NOMO-1 (cell line): ENCODE data around the gene GALNT2.

Experiments used
- DNase-seq, 2 experiments: peaks; one replicate each; lab custom pipeline; 2025; ENCODE audit not compliant: unreplicated experiment in 2 of 2; lab: John Stamatoyannopoulos, UW

The GALNT2 gene

DNA sequence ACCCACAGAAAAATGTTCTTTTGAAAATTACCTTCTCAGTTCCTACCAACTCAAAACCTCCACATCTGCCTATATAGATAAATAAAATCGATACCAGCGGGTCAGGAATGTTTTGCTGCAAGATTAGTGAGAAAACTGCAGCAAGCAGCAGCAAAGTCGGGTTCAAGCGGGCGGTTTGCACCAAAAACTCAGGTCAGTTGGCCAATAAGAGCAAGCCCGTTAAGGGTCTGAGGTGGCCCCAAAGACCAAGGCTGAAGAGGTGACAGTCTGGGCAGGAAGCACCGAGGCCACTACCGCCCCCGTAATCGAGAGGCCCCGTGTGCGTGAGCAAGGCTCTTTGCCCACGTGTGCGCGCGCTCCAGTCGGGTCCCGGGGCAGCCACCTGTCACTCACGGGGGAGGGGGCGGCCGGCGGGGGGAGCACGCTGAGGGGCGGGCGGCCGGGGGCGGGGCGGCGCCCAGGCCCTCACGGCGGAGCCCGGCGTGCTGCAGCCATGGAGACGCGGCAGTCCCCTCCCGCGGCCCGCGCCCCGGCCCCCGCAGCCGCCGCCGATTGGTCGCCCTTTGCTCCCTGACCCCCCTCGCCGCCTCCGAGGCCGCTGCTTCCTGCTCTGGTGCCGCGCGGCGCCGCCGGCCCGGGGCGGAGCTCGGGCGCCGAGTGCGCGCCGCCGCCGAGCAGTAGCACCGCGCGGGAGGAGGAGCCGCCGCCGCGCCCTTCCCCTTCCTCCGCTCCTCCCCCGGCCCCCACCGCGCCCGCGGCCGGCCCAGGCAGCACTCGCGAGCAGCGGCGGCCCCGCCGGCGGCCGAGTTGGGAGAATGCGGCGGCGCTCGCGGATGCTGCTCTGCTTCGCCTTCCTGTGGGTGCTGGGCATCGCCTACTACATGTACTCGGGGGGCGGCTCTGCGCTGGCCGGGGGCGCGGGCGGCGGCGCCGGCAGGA lies at the start of gene GALNT2:
Gene GALNT2, plus strand, starts transcription at position 773 of the 939 bp plus-strand sequence. Its CDS starts 43 bp downstream, at position 816.
- peak; percentile 87 to 93 for DNase-seq

DNA sequence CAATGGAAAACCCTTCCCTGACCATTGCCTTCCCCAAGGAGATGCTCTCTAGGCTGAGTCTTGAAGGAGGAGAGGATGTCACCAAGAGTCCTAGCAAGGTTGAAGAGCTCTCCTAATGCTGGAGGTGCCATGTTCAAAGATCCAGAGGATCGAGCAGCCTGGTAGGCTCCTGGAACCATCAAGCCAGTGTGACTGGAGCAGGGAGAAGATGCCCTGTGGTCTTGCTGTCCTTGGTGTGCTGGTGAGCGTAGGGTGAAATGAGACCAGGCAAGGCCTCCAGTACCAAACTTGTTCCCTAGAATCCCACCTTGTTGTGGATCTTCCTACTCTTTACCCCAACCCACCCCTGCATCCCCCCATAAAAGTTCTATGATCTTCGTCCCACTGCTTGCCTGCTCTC lies 46.6 kb upstream of the GALNT2 start:
- DNase-seq: no peak

DNA sequence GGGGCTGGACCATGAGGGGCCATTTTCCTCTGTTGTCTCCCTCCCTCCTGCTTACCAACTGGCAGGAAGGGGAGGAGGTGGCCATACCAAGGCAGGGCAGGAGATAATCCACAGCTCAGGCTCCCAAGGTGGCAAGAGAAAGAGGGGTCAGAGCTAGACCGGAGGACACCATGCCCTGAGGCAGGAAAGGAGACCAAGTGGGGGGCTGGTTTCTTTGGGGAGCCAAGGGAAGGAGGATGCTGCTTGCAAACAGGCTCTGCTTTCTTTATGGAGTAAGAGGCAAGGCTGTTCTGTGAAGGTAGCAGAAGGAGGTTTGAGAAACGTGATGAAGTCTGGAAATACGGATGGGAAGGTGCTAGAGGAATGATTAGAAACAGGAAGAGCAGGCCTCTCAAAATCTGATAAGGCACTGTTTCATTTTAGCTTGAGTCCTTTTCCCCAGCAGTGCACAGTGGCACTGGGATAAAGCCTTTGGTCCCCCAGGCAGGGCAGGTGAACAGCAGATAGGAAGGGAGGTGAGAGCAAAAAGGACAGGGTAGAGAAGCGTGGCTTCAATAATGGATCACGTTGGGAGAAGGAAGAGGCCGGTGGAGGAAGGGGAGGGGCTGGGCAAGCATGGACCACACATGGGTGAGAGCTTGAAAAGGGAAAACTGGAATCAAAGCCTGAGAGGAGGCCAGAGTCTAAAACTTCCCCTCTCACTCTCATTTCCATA lies 44.2 kb upstream of the GALNT2 start:
- DNase-seq: no peak

DNA sequence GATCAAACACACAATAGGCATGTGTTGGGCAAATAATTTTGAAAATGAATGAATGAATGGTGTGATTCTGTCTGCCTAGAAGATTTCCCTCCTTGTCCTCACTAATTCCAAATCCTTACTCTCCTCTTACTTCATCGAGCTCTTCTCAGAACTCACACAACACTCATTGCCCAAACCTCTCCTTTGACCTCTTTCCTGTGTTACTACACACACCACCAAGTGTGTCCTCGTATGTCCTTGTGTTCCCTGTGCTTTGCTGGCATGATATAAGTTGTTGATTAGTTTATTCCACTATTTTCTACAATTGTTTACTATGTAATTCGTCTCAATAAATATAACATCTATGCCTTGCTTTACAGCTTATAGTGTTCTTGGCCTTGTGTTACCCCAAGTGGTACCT lies 41.4 kb upstream of the GALNT2 start:
- no peak for DNase-seq

DNA sequence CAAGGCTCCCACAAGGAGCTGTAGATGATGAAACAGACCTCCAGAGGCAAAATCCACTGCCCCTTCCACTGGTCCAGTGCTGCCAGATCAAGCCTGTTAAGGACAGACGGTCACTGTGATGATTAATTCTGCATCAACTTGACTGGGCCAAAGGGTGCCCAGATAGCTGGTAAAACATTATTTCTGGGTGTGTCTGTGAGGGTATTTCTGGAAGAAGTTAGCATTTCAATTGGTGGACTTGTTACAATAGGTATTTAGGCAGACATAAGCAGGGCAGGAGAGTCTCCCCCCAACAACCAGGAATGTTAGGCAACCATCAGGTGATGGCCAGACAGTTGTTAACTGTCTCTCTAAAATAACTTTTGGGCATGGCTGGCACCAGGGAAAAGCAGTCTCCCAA lies 40.9 kb upstream of the GALNT2 start:
- no peak for DNase-seq

DNA sequence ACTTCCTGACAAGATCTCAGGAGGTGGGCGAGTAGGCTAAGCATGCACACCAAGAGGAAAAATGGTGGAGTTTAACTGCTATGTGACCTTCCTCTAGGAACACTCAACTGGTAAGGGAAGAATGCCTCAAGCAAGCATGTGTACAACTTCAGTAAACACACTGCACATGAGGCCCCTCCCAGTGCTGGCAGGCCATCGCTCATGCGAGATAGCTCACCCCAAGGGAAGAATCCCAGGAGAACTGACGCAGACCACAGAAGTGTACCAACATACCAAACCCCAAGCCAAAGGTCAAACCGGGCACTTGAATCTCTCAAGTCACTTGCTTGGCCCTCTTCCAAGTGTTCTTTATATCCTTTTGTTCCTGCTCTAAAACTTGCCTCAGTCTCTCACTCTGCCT lies 40.5 kb upstream of the GALNT2 start:
- no peak for DNase-seq

DNA sequence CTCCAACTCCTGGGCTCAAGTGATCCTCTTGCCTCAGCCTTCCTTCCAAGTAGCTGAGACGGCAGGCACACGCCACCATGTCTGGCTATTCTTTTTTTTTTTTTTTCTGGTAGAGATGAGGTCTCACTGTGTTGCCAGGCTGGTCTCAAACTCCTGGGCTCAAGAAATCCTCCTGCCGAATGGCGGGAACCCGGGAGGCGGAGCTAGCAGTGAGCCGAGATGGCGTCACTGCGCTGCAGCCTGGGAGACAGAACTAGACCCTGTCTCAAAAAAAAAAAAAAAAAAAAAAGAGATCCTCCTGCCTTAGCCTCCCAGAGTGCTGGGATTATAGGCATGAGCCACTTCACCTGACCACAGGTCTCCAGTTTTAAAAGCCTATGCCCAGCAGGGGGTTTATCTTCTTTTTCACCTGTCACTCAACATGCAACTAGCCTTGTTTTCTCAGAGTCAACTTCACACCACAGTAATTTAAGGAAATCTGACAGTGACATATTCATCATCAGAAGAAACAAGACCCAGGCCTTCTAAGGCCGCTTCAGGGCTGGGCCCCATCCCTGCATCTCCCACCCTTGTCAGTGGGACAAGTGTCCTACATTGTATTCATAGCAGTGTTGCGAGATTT lies 38.3 kb upstream of the GALNT2 start:
- DNase-seq: no peak

DNA sequence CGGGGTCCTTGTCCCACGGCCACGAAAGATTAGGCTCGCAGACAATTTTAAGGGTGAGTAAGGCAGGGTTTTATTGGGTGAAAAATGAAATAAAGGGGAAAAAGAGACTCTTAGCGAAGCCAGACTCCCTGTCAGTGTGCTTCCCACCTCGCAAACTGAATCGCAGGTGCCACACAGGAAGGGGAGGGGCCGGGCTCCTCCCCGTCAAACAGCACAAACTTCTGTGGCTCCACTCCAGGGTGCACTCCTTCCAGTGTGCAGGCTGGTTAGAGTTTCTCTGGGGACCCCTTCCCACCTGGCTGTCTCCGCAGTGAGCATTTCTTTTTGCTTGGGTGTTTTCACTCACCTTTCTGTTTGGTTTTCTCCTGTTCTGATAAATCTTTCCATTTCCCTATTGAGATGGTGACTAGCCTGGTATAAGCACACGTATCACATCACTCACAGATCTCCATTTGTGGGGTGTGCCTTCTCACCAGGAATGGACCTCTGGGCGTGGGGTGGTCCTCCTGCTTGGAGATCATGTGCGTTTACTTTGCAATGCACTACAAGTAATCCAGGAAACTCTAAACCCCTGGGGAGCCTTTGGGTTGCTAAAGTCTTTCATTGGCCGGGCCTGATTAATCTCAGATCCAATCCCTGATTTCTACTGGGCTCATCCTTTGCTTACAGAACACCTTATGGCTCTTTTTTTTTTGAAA lies 37.6 kb upstream of the GALNT2 start:
- no peak for DNase-seq

DNA sequence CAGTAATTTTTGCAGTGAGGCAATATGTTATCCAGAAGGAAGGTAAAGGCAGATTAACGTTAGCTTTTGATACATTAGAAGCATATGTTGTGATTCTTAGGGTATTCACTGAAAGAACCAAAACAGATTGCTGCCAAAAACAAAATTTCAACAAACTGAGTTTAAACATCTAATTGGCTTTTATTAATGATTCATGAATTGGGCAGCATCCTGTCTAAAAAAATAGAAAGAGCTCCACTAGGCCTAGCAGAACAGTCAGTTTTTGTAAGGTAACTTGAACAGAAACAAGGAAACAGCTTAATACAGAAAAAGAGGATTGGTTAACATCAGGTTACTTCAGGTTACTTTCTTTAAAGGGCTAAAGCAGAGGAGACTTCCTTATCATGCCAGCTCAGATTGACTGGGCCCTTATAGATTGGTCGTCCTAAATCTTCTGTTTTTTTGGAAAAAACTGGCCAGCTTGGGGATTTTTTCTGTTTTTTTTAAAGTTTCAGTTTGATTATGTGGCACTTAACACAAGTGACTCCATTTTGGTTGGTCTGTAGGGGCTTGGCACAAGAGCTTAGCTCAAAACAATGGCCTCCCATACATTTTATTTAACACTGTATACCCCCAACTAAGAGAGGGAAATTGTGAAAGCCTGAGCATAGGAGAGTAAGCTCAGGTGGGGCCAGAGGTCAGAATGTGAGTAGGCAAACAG lies 36.8 kb upstream of the GALNT2 start:
- peak in 1 of 2 experiments; percentile 17 for DNase-seq

DNA sequence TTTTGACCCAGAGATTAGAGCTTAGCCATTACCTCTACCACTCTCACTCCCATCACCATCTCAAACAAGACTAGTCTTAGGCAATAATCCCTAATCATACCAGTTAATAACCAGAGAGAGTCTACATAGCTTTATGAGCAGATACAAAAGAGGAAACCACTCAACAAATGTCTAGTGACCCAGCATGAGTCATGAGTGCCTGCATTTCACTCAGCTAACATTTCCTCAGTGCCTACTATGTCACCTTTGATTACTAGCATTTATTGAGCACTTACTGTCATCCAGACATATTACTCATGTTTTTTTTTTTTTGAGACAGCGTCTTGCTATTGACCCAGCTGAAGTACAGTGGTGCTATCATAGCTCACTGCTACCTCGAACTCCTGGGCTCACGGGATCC lies 35.9 kb upstream of the GALNT2 start:
- DNase-seq: peak; percentile 45 to 81

DNA sequence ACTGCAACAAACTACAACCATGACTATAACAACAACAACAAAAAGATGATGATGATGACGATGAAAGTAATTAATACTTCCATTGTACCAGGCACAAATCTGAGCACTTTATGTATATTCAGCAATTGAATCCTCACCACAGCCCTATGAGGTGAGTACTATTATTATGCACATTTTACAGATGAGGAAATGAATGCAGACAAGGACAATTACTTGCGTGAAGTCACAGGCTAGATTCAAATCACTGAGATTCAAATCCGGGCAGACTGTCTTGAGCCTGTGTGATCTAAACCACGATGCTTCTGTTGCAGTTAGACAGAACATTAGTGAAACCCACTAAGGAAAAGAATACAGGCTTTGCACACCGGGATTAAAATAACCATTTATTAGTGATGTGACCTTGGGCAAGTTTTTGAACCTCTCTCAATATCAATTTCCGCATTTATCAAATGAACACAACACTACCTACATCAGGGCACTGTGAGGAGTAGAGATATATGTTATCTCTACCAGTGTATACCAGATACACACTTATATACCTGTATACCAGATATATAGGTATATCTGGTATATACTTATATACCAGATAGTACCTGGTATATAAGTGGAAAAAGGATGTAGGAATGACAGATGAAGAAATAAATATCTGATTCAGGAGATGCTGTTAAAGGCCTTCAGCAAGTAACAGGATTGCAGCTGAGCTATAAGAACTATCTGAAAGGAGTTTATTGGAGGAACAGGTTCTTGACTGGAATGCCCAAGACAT lies 34.3 kb upstream of the GALNT2 start:
- DNase-seq: no peak

DNA sequence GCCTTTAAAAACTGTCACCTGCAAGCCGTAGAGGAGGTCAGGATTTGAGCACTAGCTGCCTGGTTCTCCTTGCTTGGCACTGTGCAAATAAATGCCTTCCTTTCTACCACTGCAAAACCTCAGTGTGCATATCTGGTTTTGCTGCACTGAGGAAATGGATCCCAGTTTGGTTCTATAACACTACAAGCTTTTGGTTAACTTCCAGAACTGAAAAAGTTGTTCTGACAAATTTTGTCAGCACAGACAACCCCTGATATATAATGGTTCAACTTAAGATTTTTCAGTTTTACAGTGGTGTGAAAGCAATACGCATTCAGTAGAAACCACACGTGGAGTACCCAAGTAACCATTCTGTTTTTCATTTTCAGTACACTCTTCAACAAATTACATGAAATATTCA lies 29.8 kb upstream of the GALNT2 start:
- DNase-seq: no peak

DNA sequence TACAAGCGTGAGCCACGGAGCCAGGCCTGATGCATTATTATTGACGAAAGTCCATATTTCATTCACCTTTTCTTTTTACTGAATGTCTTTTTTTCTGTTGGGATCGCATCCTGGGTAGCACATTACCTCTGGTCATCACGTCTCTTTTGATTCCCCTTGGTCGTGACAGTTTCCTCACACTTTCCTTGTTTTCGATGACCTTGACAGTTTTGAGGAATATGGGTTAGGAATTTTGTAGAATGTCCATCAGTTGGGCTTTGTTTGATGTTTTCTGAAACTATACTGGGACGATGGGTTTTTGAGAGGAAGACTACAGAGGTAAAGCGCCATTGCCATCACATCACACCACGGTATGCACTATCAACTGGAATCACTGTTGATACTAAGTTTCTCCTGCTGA lies 26.6 kb upstream of the GALNT2 start:
- DNase-seq: no peak

DNA sequence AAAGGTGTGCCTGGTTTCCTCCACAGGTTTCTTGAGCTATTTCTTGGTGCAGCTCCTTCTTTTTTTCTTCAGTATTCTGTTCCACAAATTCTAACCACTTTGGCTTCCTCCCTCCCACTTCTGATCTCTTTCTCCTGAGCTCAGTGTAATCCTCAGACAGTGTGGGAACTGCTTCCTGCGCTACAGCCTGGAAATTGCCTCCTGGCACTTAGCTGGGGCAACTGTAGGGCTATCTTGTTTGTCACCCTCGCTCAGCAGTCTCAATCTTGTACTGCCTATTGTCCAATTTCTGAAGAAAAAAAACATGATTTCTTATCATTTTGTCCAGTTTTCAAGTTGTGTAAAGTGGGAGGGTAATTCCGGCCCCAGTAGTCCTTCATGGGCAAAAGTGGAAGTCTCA lies 24.0 kb upstream of the GALNT2 start:
- no peak for DNase-seq

DNA sequence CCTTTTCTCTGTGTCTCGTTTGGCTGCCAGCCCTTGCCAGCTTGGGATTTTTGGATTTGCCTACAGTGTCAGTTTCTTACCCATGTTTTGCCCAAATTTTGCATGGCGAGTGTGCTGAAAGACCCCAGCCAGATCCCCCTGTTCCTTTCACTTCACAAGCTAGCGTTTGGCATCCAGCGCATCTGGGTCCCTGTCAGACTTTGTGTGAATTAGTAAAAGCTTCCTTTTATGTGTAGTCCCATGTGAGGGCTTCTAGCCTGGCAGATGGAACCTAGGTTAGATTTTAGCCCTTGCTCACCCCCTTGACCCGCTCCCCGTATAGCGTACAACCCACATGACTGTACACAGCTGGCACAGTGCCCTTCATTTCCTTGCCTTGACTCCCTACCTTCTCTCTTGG lies 22.3 kb upstream of the GALNT2 start:
- no peak for DNase-seq

DNA sequence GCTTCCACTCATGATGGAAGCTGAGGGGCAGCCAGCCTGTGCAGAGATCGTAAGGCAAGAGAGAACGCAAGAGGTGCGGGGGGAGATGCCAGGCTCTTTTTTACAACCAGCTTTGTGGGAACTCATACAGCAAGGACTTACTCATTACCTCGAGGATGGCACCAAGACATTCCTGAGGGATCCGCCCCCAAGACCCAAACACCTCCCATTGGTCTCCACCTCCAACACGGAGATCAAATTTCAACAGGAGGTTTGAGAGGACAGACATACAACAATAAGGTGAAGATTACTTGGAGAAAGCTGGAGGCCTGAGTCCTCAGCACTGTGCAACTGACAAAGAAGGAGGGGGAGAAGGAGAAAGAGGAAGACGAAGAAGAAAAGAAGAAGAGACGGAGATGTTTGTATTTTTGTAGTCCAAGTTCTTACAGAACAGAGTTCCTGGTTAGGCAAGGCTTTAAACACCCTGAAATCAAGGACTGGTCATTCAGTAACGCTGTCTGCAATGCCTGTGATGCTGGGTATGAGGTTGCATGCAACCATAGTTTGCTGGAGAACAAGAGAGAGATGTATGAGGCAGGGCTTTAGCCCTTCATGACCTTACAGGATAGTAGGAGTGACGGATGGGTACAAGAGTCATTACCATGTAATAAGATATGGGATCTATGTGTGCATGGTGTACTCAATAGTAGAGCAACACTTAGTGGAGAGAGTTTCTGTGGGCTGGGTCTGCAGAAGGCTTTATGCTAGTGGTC lies 19.7 kb upstream of the GALNT2 start:
- DNase-seq: no peak

DNA sequence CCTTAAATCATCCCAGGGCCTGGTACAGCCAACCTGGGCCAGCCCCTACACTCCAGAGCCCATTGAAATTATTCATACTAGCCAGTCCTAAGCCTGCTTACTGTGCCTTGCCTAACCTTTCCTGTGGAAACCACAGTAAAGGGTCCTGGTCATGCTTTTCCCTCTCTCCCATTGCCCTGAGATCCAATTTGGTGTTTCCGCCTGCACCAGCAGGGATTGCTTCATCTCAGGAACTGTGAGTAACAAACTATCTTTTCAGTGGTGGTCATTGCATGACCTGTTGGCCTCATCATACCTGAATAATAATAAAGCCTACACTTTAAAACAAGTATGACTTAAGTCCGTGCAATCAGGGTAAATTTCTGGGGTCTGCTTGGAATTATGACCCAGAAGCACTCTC lies 18.7 kb upstream of the GALNT2 start:
- no peak for DNase-seq

DNA sequence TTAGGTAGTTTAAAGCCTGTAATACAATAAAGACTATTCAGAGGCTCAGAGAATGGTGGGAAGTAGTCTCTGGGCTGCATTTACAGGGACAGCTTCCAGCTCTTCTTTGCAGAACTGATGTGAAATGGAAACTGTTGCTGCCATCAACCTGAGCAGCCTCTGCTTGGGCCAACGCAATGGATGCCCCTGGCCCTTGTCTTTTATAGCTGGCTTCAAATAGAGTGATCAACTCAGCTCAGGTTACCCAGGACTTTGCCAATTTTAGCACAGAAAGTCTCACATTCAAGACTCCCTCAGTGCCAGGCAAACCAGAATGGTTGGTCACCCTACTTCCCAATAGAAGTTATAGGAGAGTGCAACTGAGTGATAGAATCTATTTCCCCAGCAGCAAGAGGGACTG lies 18.1 kb upstream of the GALNT2 start:
- no peak for DNase-seq

DNA sequence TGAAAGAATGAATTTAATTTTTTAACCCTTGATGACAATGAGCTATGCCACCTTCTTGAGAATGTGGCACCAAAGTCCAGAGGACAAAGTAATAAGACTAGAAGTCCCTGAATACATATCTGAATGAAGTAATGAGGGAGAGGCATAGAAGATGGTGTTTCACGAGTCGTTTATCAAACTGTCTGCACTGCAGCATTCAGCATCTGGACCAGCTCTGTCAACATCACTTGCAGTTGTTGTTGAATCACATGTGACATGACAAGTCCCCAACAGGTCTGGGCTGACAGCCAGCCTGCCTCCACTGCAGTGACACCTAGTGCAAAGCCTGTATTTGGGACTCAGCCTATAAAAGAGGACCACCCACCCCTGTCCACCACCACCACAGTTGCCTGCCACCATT lies 17.3 kb upstream of the GALNT2 start:
- DNase-seq: no peak
